Esophagus muscularis mucosa (tissue), 4 donors: ENCODE data around the gene ZFX. TPM values are rescaled to one million over a fixed set of nuclear protein-coding genes. Genes with fewer than 3 reads are reported as not detected.
"Not testable (repeated sequence)": the region's sequence is repeated elsewhere in the genome, so short reads cannot be mapped to it uniquely, and the experiment has no call there.

Experiments used
- DNase-seq: peaks from one replicate; pipeline ENCODE4 v3.0.0-alpha.2; 2017; ENCODE audit errors: extremely low spot score
- H3K27ac ChIP-seq, 4 donors: fragments of 200-600 bp; sonication (generic); replicated peaks in 1 of 4; 1 replicate in 3 of 4; 2 replicates in 1 of 4; pipeline ENCODE4 v1.5.1; 2016 to 2019; ENCODE audit warnings: mild to moderate bottlenecking in 1 of 4
- H3K27me3 ChIP-seq, 4 donors: fragments of 200-600 bp; sonication (generic); one replicate each; pipeline versions ENCODE4 v1.5.1 to v1.6.0; 2016 to 2019
- H3K36me3 ChIP-seq, 4 donors: fragments of 200-600 bp; sonication (generic); one replicate each; pipeline ENCODE4 v1.5.1; 2016 to 2019
- H3K4me1 ChIP-seq, 4 donors: fragments of 200-600 bp; sonication (generic); one replicate each; pipeline ENCODE4 v1.5.1; 2016 to 2019
- H3K4me3 ChIP-seq, 4 donors: fragments of 200-600 bp; sonication (generic); 1 replicate in 2 of 4; 2 replicates in 2 of 4; pipeline ENCODE4 v1.5.1; 2016 to 2019; ENCODE audit warnings: mild to moderate bottlenecking in 4 of 4, moderate library complexity in 1 of 4
- H3K9me3 ChIP-seq, 4 donors: fragments of 200-600 bp; sonication (generic); 1 replicate in 3 of 4; 2 replicates in 1 of 4; pipeline ENCODE4 v1.5.1; 2016 to 2019
- CTCF ChIP-seq, 3 experiments: fragments of 200-600 bp in 2 of 3; fragments of 450-650 bp in 1 of 3; sonication (generic) in 2 of 3; IDR thresholded peaks; one replicate each; pipeline ENCODE4 v1.5.1; 2017 to 2019; ENCODE audit warnings: antibody characterized with exemption in 3 of 3, mild to moderate bottlenecking in 2 of 3, moderate library complexity in 1 of 3
- EP300 ChIP-seq: sonication (generic); formaldehyde crosslinking; IDR thresholded peaks from one replicate; pipeline ENCODE4 v1.6.1; 2017; ENCODE audit warnings: antibody characterized with exemption
- POLR2A ChIP-seq: fragments of 450-650 bp; IDR thresholded peaks from one replicate; pipeline ENCODE4 v1.6.1; 2017; ENCODE audit warnings: antibody characterized with exemption, moderate library complexity, mild to moderate bottlenecking, low read depth
- POLR2AphosphoS5 ChIP-seq, 2 donors: sonication (generic); formaldehyde crosslinking; IDR thresholded peaks; one replicate each; pipeline ENCODE4 v1.6.1; 2017; ENCODE audit warnings: antibody characterized with exemption in 2 of 2
- WGBS: methylation state at CpG from one replicate; pipeline ENCODE4 v1.1.5; 2018; 5-methylcytosine and 5-hydroxymethylcytosine counted together
- intact Hi-C: fragments of 100-400 bp; cut with DNase I; formaldehyde crosslinking; loops from one replicate; pipeline ENCODE4 v1.15.1; 2023
- total RNA-seq, 4 donors: library from RNA; depleted of rRNA; stranded (reverse); fragments of >200 nt; gene quantifications; one replicate each; pipeline versions ENCODE4 v1.1.0 to v1.2.1, GENCODE V29; 2016

ZFX gene
- total RNA-seq, 4 donors from 2014 or later, result 52.3 to 75.6 (median 66.4) TPM

- H3K4me1 ChIP-seq, result no peaks in the 10 kb centered on the region
- no peak for DNase-seq
- TF ChIP-seq POLR2A, result no peak
- TF ChIP-seq EP300, result no peak
- TF ChIP-seq POLR2AphosphoS5 (IDR thresholded peaks at IDR 0.05), result no peak
- TF ChIP-seq CTCF (IDR thresholded peaks at IDR 0.05), result no peak
- no peak overlapping the region for H3K4me3 ChIP-seq
- intact Hi-C loops, result no loop called here
- H3K9me3 ChIP-seq, result no peaks in the 10 kb centered on the region
- H3K27me3 ChIP-seq, result no peaks in the 10 kb centered on the region
- no peaks in the 10 kb centered on the region for H3K36me3 ChIP-seq
- no peak overlapping the region for H3K27ac ChIP-seq
These were observed 12.3 kb upstream of the ZFX start for GRCh38 chrX:24137192-24137591.

- intact Hi-C loops, H3K27ac ChIP-seq, H3K9me3 ChIP-seq, H3K27me3 ChIP-seq, DNase-seq, H3K4me3 ChIP-seq, H3K36me3 ChIP-seq: not testable (repeated sequence)
- WGBS, result 96% methylated on average over 6 of the region's 6 CpGs
- H3K4me1 ChIP-seq, result peaks cover 26 to 40% (median 34%) of the 10 kb centered on the region in 4 donors
These were observed 5.5 kb upstream of the ZFX start for GRCh38 chrX:24143982-24144381.

- Histone ChIP-seq H3K27me3 (no peaks in the 10 kb centered on the region), H3K4me1 (peaks cover 26 to 40% (median 34%) of the 10 kb centered on the region in 4 donors), H3K4me3 (no peak overlapping the region), H3K27ac (no peak overlapping the region), H3K36me3 (no peaks in the 10 kb centered on the region), H3K9me3 (no peaks in the 10 kb centered on the region)
- intact Hi-C loops, result no loop called here
- no peak for TF ChIP-seq CTCF (IDR thresholded peaks at IDR 0.05)
- TF ChIP-seq POLR2A, result no peak
- no peak for TF ChIP-seq POLR2AphosphoS5 (IDR thresholded peaks at IDR 0.05)
- TF ChIP-seq EP300, result no peak
- no peak for DNase-seq
- WGBS, result 95% methylated on average over 6 of the region's 6 CpGs
These were observed 5.0 kb upstream of the ZFX start for GRCh38 chrX:24144528-24144927.

GRCh38 chrX:24145303-24146186, 4.0 kb upstream of the ZFX start:
- intact Hi-C loops, result no loop called here
- WGBS, result 55% methylated on average over 4 of the region's 4 CpGs
- TF ChIP-seq POLR2AphosphoS5 (IDR thresholded peaks at IDR 0.05) (no peak), CTCF (IDR thresholded peaks at IDR 0.05) (no peak), POLR2A (no peak), EP300 (no peak)
- Histone ChIP-seq H3K27ac (peak overlapping the region; percentile 95 to 98 (median 96)), H3K4me1 (peaks cover 26 to 40% (median 34%) of the 10 kb centered on the region in 4 donors), H3K36me3 (no peaks in the 10 kb centered on the region), H3K9me3 (no peaks in the 10 kb centered on the region), H3K4me3 (no peak overlapping the region), H3K27me3 (no peaks in the 10 kb centered on the region)
- DNase-seq, result no peak

- intact Hi-C loops, result no loop called here
- DNase-seq, result no peak
- TF ChIP-seq CTCF (IDR thresholded peaks at IDR 0.05) (no peak), POLR2A (no peak), POLR2AphosphoS5 (IDR thresholded peaks at IDR 0.05) (no peak), EP300 (no peak)
- Histone ChIP-seq H3K27me3 (no peaks in the 10 kb centered on the region), H3K27ac (peak overlapping the region; percentile 95 to 98 (median 96)), H3K36me3 (no peaks in the 10 kb centered on the region), H3K4me1 (peaks cover 32 to 45% (median 36%) of the 10 kb centered on the region in 4 donors), H3K9me3 (no peaks in the 10 kb centered on the region), H3K4me3 (peak overlapping the region; percentile 7 to 34 (median 24))
- 16% methylated on average over 6 of the region's 6 CpGs for WGBS
These were observed 3.1 kb upstream of the ZFX start for GRCh38 chrX:24146283-24146949.
